IPS DF 4.7 (cell line): ENCODE results near the gene AP3D1.
"Not testable (repeated sequence)": the region's sequence is repeated elsewhere in the genome, so short reads cannot be mapped to it uniquely, and the experiment has no call there.

Experiments used
- DNase-seq: peaks from one replicate; pipeline ENCODE4 v3.0.0-alpha.2; 2013; ENCODE audit warnings: low spot score; ENCODE audit errors: extremely low read depth

AP3D1 gene

DNA sequence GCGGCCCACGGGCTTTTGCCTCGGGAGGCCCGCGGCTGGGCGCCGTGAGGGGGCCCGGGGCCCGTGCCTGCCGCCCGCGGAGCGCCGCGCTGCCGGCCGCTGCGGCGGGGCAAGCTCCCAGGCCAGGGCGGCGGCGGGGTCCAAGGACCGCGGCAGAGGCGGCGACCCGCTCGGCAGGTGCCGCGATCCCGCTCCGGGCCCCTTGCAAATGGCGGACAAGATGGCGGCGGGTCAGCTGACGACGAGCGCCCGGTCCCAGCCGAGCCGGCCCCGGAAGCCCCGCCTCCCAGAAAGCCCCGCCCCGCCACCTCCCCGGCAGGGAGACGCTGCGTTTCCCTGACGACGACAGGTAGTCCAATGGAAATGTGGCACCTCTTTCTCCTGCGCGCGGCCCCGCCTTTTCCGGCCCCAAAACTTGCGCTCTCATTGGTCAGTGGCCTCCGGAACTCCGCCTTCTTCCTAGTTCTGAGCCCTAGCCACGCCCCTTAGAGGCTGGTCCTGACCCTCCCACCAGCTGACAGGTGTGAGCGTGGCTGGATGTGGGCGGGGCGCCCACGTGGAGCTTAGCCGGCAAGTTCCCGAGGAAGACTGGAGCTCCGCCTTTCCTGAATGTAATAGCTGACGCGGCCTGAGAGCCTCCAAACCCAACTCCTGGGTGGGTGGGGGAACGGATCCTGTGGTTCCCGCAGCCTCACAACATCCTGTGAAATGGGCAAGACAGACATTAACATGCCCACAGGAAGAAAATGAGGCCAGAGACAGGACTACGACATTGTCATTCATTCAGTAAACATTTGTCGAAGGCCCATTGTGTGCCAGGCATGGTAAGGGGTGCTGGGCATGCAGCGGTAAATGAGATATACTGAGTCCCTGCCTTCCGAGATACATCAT lies at the start of gene AP3D1:
AP3D1 (minus strand) TSS at position 228 of the 891 bp plus-strand sequence. CDS start 232 bp downstream, outside the sequence.
- DNase-seq, result peak; percentile 94

DNA sequence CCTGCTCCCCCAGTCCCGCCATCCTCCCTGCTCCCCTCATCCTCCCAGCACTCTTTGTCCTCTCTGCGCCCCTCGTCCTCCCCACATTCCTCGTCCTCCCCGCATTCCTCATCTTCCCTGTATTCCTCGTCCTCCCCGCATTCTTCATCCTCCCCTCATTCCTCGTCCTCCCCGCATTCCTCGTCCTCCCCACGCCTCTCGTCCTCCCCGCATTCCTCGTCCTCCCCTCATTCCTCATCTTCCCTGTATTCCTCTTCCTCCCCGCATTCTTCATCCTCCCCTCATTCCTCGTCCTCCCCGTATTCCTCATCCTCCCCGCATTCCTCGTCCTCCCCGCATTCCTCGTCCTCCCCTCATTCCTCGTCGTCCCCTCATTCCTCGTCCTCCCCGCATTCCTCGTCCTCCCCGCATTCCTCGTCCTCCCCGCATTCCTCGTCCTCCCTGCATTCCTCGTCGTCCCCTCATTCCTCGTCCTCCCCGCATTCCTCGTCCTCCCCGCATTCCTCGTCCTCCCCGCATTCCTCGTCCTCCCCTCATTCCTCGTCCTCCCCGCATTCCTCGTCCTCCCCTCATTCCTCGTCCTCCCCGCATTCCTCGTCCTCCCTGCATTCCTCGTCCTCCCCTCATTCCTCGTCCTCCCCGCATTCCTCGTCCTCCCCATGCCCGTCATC lies 49.4 kb upstream of the AP3D1 start:
- DNase-seq, result not testable (repeated sequence)

DNA sequence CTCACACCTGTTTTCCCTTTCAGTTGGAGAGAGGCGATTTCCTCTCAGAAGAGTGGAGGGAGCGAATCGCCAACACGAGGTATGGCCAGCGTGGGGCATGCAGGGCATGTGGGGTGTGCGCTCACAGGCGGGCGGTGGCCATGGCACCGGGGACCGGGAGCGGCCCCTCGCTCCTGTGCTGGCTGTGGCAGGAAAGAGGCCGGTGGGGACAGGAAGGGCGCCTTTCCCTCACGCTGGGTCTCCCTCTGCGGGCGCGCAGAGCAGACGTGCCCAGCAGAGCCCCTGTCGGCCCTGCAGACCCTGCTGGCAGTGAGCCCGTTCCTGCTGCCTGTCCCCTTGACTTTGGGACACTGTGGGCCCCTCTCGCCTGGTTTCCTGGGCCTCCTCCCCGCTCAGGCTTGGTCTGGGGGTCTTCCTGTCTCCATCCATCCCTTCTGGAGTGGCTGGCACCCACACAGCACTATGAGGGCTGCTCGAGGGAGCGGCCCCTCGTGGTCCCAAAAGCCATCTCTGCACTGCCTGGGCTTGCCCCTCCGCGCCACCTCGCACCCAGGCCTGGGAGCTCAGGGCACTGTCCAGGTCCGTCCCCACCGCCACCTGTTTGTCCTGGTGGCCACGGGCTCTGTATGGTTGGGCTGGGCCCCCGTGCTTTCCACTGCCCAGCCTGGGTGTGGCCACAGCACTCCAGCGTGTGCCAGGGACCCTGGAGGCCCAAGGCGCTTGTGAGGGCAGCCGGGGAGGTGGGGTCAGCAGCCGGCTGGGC lies 48.7 kb upstream of the AP3D1 start:
- no peak for DNase-seq

DNA sequence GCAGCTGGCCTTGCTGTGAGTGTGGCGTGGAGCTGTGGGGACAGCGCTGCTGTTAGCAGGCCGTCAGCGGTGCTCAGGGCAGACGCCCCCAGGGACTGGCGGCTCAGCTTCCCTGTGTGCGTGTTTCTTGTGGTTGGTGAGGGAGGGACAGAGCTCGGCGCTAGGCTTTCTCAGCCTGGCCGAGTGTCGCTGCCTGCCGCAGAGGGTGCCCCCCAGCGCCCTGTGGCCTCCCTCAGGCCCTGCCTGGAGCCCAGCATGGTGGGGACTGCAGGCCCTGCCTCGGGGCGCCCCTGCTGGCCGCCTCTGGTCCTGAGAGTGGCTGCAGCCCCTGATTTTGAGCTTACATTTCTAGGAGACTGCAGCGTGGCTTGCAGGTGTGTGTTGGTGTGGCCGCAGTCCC lies 47.8 kb upstream of the AP3D1 start:
- no peak for DNase-seq

DNA sequence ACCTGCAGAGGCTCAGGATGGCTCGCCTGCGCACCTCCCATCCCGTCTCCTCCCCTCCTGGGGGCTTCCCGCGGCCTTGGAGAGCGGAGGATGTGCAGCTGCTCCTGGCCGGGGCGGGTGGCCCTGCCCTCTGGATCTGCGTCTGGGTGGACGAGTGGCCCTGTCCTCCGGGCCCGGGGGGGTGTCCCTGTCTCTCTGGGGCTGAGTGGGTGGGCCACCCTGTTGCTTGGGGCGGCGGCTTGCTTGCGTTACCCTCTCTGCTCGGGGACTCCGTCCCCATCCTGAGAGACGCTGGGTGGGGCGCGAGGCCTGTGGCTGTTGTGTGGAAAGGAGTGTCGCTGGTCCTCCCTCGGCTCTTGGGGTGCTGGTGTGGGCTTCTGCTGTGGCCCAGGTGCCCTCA lies 47.0 kb upstream of the AP3D1 start:
- DNase-seq, result no peak

DNA sequence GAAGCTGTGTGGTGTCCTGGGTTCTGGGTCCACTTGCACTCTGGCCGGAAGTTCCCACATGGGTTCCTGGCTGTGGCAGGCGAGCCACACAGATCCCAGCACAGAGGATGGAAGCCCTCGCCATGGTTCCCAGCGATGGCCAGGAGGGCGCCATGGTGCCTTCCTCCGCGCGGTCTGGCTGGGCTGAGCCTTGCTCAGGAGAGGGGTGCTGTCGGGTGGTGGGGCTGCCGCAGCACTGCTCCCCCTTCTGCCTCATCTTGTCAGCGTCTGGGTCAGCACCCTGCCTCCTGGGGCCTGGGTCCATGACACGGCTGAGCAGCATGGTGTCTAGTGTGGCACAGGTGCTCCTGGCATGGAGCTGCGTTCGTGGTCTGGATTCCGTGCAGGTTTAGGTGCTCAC lies 45.9 kb upstream of the AP3D1 start:
- no peak for DNase-seq

DNA sequence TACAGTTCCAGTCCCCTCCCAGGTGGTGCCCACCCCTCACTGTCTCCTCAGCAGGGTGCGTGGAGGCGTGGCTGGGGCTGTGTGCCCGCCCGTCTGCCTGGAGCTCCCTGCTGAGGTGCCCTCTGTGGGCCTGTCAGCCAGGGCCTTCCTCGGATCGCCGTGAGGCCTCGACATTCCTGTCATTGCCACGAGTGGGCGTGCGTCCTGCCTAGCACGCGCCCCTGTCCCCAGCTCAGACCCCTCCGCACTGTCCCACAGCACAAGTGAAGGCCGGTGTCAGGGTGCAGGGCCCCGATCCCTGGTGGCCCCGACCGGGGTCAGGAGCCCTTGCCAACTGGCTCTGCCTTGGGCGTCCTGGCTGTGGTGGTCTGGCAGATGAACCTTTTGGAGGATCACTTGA lies 44.5 kb upstream of the AP3D1 start:
- no peak for DNase-seq

DNA sequence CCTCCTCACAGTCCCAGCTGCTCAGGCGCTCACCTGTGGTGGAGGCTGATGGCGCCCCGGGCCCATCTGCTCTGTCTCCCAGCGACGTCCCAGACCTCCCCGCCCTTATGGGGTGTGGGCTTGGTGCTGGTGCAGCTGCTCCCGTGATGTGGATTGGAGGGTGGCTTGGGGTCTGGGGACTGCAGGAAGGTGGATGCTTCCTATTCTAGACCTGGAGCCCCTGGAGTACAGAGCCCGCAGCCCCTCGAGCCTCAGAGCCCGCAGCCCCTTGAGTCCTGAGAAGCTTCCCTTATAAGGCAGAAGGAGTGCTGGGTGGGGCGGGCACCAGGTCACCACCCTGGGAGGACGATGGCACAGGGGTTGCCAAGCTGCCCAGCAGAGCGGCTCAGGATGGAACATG lies 44.0 kb upstream of the AP3D1 start:
- no peak for DNase-seq

DNA sequence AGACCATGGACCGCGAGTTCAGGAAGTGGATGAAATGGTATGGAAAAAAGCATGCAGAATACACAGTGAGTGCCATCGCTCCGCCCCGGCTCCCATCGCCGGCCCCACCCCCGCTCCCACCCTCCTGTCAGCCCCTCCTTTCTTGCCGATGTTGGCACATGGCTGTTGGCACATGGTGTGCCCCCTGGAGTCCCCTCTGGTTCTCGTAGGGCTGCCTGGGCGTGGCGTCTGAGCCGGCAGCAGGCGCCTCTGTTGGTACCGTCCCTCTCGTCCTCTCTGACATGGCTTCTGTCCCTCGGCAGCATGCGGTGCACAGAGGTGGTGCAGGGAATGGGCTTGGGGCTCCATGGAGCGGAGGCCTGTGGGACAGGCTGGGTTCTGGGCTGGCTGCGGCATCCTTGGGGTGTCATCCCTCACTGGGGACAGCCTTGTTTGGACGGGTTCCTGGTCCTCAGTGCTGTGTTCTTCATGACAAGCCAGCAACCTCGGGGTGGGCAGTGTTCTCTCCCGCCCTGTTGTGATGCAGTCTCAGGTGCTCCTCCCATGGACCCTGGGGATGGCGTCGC lies 43.2 kb upstream of the AP3D1 start:
- no peak for DNase-seq

DNA sequence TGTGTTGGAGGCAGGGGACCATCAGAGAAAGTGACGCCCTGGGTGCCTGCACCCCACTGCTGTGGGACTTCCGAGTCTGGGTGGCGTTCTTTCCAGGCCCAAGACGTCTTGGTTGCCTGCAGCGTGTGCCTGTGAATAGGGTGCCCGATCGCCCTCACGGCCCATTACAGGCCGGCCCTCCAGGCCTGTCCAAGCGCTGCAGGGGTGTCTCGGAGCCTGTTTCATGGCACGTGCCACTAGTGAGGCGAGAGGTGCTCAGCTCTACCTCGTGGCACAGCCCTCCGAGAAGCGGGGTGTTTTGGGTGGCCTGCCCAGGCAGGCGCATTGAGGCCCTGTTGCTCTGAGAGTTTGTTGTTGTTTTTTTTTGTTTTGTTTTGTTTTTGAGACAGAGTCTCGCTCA lies 42.4 kb upstream of the AP3D1 start:
- DNase-seq, result no peak

DNA sequence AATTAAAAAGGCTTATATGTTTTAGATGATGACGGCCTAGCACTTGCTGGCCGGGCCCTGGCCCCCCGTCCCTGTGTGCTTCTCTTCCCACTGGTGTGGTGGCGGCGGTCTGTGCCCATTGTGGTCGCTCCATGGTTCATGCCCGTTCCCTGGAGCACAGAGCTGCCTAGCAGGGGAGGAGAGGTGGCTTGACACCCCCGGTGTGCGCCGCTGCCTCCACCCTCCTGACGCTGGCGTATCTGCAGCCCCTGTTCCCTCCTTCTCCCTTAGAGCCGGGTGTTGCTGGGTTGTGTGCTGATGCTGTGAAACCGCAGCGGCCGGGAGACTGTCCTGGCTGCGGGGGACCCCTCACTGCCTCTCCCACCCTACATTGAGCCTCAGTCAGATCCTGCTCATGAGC lies 41.5 kb upstream of the AP3D1 start:
- DNase-seq, result no peak

DNA sequence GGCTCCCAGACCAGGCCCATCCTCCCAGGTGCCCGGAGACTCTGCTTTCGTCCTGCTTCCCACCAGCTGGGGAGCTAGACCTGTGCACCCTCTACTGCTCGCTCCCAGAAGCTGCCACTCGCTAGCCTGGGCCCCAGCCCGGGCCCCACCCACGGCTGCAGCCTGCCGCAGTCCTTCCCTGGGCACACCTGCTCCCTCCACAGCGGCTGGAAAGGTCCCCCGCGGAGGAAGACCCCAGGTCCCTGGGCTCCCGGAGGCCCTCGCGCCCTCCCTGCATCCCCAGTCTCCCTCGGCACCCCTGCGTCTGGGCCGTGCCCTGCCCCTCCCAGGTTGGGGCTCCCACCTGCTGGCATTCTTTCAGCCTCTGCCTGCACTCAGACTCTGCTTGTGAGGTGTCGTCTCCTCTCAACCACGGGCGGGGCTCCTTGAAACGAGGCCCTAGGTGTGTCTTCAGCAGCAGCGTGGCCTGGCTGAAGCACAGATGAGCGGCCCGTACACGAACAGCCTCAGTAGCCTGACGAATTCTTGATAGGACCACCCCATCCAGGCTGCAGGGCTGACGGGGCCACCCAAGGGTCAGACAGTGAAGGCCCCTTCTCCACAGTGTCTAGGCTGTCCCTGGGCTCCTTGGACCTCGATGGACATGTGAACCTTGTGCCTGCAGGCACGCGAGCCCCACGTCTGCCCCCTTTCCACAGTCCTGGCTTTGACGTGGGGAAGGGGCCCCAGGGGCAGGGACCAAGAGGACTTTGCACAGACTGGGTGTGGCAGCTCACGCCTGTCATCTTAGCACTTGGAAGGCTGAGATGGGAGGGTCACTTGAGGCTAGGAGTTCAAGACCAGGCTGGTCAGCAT lies 40.3 kb upstream of the AP3D1 start:
- no peak for DNase-seq

DNA sequence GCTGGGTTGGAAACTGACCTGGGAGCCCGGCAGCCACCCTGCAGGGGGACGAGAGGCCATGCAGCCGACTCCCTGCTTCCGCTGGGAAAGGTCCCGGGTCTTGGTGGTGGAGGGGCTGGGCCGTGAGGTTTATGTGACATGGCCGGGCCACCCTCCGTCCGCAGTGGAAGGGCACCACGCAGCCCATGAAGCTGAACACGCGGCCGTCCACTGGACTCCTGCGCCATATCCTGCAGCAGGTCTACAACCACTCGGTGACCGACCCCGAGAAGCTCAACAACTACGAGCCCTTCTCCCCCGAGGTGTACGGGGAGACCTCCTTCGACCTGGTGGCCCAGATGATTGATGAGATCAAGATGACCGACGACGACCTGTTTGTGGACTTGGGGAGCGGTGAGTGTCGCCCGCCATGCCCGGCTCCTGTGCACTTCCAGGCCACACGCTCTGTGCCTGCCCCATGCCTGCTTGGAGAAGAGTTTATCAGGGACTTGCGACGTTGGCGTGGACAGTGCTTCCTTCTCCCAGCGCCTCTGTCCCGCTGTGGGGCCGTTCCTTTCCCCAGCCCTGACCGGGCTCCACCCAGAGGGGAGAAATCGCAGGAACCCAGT lies 39.6 kb upstream of the AP3D1 start:
- no peak for DNase-seq

DNA sequence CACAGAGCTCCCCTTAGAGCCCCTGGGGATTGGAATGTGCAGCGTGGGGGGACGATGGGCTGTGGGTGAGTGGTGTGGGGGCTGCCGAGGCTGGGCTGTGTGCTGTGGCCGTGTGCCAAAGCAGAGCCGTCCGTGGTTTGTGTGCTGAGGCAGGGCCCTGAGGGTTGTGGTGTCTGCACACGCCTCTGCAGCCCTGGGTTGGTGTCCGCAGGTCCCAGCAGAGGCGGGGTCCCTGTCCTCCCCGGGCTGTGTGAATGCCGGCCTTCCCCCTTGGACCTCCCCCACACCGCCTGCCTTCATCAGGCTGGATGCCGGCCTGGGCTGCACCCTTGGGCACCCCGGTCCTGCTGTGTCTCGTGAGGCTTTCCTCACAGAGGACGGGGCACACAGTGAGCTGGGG lies 38.5 kb upstream of the AP3D1 start:
- no peak for DNase-seq

DNA sequence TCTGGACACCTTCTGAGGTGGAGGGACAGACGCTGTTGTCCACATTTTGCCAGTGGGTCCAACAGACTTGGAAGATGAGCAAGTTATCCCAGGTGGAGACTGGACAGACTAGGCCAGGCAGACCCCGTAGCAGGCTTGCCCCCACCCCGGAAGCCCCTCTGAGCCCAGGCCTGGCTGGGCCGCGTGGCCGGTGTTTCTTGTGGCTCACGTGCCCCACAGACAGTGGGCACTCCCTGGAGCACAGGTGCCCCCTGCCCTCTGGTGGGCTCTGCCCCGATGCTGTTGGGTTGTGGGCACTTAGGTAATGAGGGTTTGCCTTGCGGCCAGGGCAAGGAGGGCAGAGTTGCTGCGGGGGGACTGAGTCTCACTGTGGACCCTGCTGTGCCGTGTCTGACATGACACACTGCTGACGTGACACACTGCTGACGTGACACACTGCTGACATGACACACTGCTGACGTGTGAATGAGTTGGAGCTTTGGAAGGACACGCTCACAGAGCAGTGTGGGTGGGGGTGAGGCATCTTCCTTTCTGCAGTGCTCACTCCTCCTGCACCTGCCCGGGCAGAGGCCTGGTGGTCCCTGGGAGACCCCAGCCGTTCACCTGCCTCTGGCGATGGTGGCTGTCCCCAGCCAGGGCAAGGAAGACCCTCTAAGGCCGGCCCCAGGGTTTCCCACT lies 37.5 kb upstream of the AP3D1 start:
- no peak for DNase-seq

DNA sequence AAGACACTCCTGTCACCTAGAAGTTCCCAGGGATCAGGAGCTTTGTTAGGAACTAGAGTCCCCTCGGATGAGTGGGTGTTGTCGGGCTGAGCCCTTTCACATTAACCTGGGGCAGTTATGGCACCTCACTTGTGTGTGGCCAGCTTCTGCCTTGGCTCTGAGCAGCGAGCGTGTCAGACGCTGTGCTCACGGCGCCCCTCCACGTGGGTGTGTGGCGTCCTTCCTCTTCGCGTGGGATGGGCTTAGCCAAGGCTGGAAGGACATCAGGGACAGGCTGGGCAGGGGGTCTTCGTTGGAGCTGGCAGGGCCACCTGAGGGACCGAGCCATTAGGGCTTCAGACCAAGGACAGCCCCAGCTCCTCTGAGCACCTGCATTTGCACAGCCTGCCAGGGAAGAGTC lies 35.8 kb upstream of the AP3D1 start:
- DNase-seq, result no peak

DNA sequence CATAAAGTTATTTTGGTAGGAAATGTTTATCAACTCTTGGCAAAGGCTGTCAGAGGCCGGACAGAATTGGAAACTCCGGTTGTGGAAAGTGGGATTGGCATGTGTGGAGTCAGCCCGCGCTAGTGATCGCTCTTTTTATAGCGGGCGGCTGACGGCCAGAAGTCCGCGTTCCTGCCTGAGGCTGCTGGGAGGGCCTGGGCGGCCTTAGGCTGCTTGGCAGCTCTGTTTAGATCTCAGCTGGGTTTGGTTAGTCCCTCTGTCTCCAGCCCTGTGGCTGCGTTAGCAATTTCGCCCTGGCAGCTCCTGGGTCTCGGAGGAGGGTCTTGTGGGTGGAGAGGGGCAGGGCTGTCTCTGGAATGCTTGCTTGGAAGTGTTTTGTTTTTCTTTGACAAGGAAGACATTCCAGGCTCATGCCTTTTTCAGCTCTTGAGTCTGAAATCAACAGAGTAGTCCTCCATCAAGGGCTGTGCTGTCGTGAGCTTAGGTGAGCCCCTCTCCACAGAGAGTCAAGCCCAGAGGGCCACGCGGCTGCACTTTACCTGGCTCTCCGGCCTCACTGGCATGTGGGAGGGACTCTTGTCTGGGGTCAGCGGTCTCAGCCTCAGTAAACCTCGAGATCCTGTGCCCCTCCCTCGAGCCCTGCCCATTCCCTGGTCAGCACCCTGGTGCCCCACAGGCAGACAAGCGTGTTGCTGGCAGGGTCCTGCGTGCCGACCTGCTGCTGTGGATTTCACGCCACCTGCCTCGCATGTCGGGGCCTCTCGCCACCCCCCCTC lies 34.9 kb upstream of the AP3D1 start:
- DNase-seq, result no peak

DNA sequence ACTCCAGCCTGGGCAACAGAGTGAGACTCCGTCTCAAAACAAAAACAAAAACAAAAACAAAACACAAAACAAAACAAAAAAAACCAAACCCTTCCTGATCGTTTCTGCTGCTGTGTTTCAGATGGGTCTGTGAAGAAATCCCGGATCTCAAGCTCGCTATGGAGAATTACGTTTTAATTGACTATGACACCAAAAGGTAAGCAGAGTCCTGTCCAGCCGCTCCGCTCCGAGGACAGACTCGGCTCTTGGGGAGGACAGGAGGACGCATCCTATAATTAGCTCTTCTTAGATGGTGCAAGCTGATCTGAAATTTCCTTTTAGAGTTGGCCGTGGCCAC lies 34.3 kb upstream of the AP3D1 start:
- DNase-seq, result no peak

DNA sequence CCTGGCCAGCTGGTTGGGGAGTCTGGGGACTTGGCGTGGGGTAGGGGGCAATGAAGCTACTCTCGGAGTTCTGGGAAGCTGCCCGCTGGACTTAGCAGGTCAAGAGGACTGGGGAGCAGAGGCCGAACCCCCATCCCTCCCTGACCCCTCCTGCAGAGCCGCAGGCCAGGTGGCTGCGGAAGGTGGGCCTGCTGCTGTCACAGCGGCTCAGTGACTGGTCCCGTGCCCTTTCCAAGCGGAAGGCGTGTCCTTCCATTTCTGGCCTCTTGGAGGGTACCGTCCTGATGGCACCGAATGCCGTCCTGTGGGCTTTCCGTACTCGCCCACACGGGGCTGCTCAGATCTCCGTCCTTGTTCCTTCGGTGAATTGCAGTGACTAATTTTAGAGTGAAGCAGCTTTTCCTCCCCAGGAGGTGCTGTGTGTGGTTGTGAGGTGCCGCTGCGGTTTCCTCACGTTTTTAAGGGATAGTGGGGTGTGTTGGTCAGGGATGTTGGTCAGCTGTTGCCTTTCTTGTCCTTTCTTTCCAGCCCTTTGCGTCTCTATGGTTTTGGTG lies 33.1 kb upstream of the AP3D1 start:
- no peak for DNase-seq
